SIG-M5 (cell line): ENCODE results near the gene CENPP.

ENCODE experiments used
- DNase-seq: peaks from one replicate; lab custom pipeline; 2025; lab: John Stamatoyannopoulos, UW

Gene CENPP

GRCh38 chr9:92325269-92325990, at the start of gene CENPP, which contains the start of gene NOL8:
Gene CENPP, plus strand, starts transcription at chr9:92325953.
Gene NOL8, minus strand, starts transcription at chr9:92325350. Its CDS starts 1,189 bp downstream, at chr9:92324161.
- peak; percentile 46 for DNase-seq

GRCh38 chr9:92276331-92277032, 49.3 kb upstream of the CENPP start:
- no peak for DNase-seq

- DNase-seq = no peak
Measured at GRCh38 chr9:92278110-92278509, 47.6 kb upstream of the CENPP start.

GRCh38 chr9:92279302-92279701, 46.5 kb upstream of the CENPP start:
- no peak for DNase-seq

- DNase-seq = no peak
Measured at GRCh38 chr9:92289708-92290390, 35.9 kb upstream of the CENPP start.

GRCh38 chr9:92290785-92291429, 34.8 kb upstream of the CENPP start:
- DNase-seq = no peak

GRCh38 chr9:92291577-92291976, 34.2 kb upstream of the CENPP start:
- DNase-seq = no peak

- DNase-seq = no peak
Measured at GRCh38 chr9:92292338-92293074, 33.2 kb upstream of the CENPP start.

- DNase-seq = no peak
Measured at GRCh38 chr9:92293075-92293354, 32.7 kb upstream of the CENPP start.

- DNase-seq = peak; percentile 62
Measured at GRCh38 chr9:92293452-92294296, 32.1 kb upstream of the CENPP start, which contains the start of gene IARS1. Gene IARS1, minus strand, starts transcription at chr9:92293697. Its CDS starts 4,278 bp downstream, at chr9:92289419.

- DNase-seq = no peak
Measured at GRCh38 chr9:92294297-92294676, 31.5 kb upstream of the CENPP start.

GRCh38 chr9:92295240-92295790, 30.4 kb upstream of the CENPP start:
- DNase-seq = no peak

- no peak for DNase-seq
Measured at GRCh38 chr9:92295827-92296258, 29.9 kb upstream of the CENPP start.

GRCh38 chr9:92297611-92298010, 28.1 kb upstream of the CENPP start:
- no peak for DNase-seq

- no peak for DNase-seq
Measured at GRCh38 chr9:92298036-92298435, 27.7 kb upstream of the CENPP start.

- DNase-seq = no peak
Measured at GRCh38 chr9:92299116-92299515, 26.6 kb upstream of the CENPP start.

- DNase-seq = no peak
Measured at GRCh38 chr9:92300936-92301335, 24.8 kb upstream of the CENPP start.

- DNase-seq = no peak
Measured at GRCh38 chr9:92308893-92309292, 16.9 kb upstream of the CENPP start.

GRCh38 chr9:92310562-92310961, 15.2 kb upstream of the CENPP start:
- no peak for DNase-seq

- no peak for DNase-seq
Measured at GRCh38 chr9:92312887-92313623, 12.7 kb upstream of the CENPP start.
